Muscle layer of duodenum (tissue), 2 donors: Measurements from ENCODE around the gene DOCK9.
"Not testable (repeated sequence)": the region's sequence is repeated elsewhere in the genome, so short reads cannot be mapped to it uniquely, and the experiment has no call there.

Source experiments
- H3K27ac ChIP-seq: one replicate; pipeline ENCODE4 v1.7.0; 2013; ENCODE audit warnings: mild to moderate bottlenecking, low read length
- H3K27me3 ChIP-seq: one replicate; pipeline ENCODE4 v1.7.0; 2013; ENCODE audit warnings: low read depth, mild to moderate bottlenecking, control low read depth, low read length
- H3K36me3 ChIP-seq, 2 donors: one replicate each; pipeline ENCODE4 v1.7.0; 2013; ENCODE audit warnings: low read length in 2 of 2, control low read depth in 1 of 2, mild to moderate bottlenecking in 1 of 2; ENCODE audit not compliant: insufficient read depth in 2 of 2, control insufficient read depth in 1 of 2
- H3K4me1 ChIP-seq, 2 donors: one replicate each; pipeline ENCODE4 v1.7.0; 2013; ENCODE audit warnings: low read length in 2 of 2, mild to moderate bottlenecking in 2 of 2, control low read depth in 1 of 2, moderate library complexity in 1 of 2; ENCODE audit not compliant: insufficient read depth in 2 of 2, control insufficient read depth in 1 of 2
- H3K4me3 ChIP-seq, 2 donors: one replicate each; pipeline ENCODE4 v1.7.0; 2013; ENCODE audit warnings: low read length in 2 of 2, low read depth in 1 of 2, mild to moderate bottlenecking in 1 of 2
- H3K9me3 ChIP-seq, 2 donors: one replicate each; pipeline ENCODE4 v1.7.0; 2013; ENCODE audit warnings: low read length in 2 of 2, control low read depth in 1 of 2, mild to moderate bottlenecking in 1 of 2; ENCODE audit not compliant: control insufficient read depth in 1 of 2
- donor health status: healthy.

DOCK9 gene

GRCh38 chr13:98765996-98766519 is 211.8 kb downstream of the DOCK9 start:
- no peaks in the 10 kb centered on the region for H3K27me3 ChIP-seq
- H3K9me3 ChIP-seq = no peaks in the 10 kb centered on the region
- H3K27ac ChIP-seq = no peak overlapping the region
- H3K4me3 ChIP-seq = no peak overlapping the region
- H3K36me3 ChIP-seq = no peaks in the 10 kb centered on the region
- peaks cover 5 to 7% of the 10 kb centered on the region in 2 donors for H3K4me1 ChIP-seq

- no peak overlapping the region for H3K27ac ChIP-seq
These were observed 215.8 kb downstream of the DOCK9 start for GRCh38 chr13:98761986-98762616.

DNA sequence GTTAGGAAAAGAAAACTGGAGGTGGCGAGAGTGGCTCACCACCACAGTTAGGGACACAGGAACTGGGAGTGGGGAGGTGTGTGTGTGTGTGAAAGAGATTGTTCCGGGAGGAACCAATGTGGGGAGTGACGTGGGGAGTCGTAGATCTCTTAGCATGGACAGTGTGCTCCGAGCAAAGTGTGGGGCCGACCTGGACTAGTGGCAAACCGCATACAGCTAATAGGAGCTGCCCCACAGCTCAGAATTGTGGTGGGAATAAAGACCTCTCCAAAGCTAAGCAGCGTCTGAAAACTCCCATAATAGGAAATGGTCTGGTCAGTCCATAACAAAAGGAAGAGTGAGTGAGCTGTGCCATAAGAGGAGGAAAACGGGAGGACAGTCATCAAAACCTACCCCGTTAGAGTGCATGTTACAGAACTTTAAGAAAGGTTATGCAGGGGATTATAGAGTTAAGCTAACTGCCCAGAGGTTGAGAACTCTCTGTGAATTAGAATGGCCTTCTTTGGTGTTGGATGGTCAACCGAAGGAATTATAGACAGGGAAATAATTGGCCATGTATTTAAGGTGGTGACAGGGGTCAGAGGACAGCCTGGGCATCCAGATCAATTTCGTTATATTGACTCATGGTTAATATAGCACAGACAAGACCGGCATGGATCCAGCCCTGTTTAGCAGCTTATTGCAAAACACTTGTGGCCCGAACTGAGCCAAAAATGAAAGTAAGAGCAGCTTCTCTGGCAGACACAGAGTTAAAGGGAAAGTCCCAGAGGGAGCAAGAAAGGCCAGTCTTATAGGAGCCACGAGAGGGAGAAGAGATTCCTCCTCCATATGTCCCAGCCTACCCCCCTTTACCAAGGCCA is 216.5 kb downstream of the DOCK9 start:
- Histone ChIP-seq H3K36me3 (no peaks in the 10 kb centered on the region), H3K27ac (no peak overlapping the region), H3K4me3 (peak overlapping the region; percentile 45 to 59), H3K4me1 (peaks cover 7% of the 10 kb centered on the region in 2 donors), H3K9me3 (no peaks in the 10 kb centered on the region), H3K27me3 (no peaks in the 10 kb centered on the region)

More at GRCh38 chr13:98761986-98762616, 215.8 kb downstream of the DOCK9 start:
- Histone ChIP-seq H3K4me3 (peak overlapping the region; percentile 45 to 59), H3K9me3 (no peaks in the 10 kb centered on the region), H3K36me3 (no peaks in the 10 kb centered on the region), H3K27me3 (no peaks in the 10 kb centered on the region), H3K4me1 (peaks cover 7% of the 10 kb centered on the region in 2 donors)

DNA sequence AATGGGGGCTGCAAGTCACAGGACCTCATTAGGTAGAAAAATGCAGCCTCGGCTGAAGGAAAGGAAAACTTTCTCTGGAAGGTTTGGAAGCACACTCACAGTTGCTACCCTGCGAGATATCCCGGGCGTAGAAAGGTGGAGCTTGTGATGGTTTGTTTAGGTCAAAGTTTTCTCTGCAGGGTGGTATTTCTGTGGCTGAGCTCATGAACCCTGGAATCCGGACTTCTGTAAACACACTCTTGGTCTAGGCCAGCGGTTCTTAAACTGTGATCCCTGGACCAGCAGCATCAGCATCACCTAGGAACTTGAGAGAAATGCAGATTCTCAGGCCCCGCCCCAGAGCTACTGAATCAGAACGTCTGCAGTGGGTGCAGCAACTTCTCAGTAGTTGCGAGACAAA is 222.1 kb downstream of the DOCK9 start:
- no peak overlapping the region for H3K4me3 ChIP-seq
- peaks cover 5% of the 10 kb centered on the region for H3K27me3 ChIP-seq
- H3K36me3 ChIP-seq = no peaks in the 10 kb centered on the region
- H3K4me1 ChIP-seq = peaks cover 0 to 17% of the 10 kb centered on the region in 2 donors
- H3K9me3 ChIP-seq = no peaks in the 10 kb centered on the region
- H3K27ac ChIP-seq = no peak overlapping the region

DNA sequence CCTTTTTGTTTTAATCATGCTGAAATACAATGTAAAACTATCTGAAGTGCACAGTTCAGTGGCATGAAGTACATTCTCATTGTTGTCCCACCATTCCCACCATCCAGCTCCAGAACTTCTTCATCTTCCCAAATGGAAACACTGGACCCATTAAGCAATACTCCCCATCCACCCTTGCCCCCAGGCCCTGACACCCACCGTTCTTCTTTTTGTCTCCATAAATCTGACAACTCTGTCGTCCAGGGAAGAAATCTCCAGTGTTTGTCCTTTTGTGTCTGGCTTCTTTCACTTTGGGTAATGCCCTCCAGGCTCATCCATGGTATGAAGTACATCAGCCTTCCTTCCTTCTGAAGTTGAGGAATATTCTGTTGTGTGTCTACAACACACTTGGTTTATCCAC is 222.7 kb downstream of the DOCK9 start:
- Histone ChIP-seq H3K36me3 (no peaks in the 10 kb centered on the region), H3K4me3 (no peak overlapping the region), H3K9me3 (no peaks in the 10 kb centered on the region), H3K27ac (no peak overlapping the region), H3K27me3 (peaks cover 5% of the 10 kb centered on the region), H3K4me1 (peaks cover 0 to 17% of the 10 kb centered on the region in 2 donors)

GRCh38 chr13:98754468-98754867 is 223.4 kb downstream of the DOCK9 start:
- H3K4me1 ChIP-seq = peaks cover 0 to 17% of the 10 kb centered on the region in 2 donors
- not testable (repeated sequence) for H3K9me3 ChIP-seq, H3K36me3 ChIP-seq, H3K27me3 ChIP-seq, H3K4me3 ChIP-seq, H3K27ac ChIP-seq

DNA sequence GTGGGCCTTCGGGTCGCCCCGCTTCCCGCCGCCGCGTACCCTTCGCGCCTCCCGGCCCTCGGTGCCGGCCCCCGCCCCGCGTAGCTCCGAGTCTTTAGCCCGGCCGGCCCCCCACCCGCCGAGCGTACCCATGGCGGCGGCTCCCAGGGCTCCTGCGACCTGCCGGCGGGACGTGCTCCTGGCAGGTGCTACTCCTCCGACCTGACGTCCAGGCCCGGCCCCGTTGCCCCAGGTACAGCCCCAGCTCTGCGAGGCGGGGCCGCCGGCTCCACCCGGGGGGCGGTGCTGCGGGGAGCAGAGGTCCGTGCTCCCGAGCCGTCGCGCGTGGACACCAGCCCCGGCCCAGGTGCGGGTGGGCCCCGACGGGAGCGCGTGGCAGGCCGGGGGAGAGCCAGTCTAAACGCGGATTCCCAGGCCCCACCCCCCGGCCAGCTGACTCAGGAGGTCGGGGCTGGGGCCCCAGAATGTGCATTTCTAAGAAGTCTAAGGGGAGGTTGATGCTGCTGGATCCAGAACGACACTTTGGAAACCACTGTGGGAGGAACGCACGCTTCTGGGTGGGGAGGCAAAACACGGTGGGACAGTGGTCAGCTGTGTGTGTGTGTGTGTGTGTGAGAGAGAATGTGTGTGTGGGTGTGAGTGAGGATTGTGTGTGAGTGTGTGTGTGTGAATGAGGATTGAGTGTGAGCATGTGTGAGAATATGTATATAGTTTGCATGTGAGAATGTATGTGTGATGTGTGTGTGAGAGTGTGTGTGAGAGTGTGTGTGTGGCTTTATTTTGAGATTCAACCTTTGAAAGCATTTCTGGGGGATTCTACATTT is 225.2 kb downstream of the DOCK9 start, which contains the start of gene SLC15A1:
Gene SLC15A1 (minus strand): TSS at position 206 of the 824 bp plus-strand sequence. CDS start 74 bp downstream, at position 132.
- Histone ChIP-seq H3K27ac (no peak within 1 kb of the TSS), H3K4me3 (peak within 1 kb of the TSS; percentile 42 to 63), H3K4me1 (peaks cover 0 to 17% of the 10 kb centered on the region in 2 donors), H3K36me3 (no peaks in the 10 kb centered on the region), H3K9me3 (no peaks in the 10 kb centered on the region), H3K27me3 (peaks cover 5% of the 10 kb centered on the region)

DNA sequence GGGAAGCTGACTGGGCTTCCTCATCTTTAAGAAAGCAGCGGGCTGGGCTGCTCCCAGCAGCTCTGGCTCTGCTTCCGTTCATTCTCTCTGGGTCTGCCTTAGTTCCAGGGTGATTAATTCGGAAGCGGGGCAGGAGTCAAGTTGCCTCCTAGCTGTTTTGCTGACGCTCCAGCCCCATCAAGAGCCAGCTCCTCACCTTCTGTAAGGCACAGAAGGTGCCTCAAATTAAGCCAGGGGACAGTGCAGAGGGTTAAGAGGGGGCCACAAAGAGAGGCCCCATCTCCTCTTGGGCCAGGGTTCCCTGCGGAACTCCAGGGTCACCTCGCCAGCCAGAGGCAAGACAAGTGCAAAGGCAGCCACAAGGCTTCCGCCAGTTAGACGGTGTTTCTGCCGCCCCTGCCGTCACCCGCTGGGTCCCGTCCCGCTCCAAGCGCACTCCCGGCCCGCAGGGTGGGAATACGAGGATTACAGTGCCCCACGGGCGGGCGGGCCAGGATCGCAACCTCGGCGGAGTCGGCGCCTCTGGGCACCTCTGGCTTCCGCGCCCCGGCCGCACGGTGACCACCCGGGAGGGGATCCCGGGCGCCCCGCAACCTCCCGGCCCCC is 225.9 kb downstream of the DOCK9 start:
- Histone ChIP-seq H3K27ac (no peak overlapping the region), H3K9me3 (no peaks in the 10 kb centered on the region), H3K4me1 (peaks cover 0 to 17% of the 10 kb centered on the region in 2 donors), H3K36me3 (no peaks in the 10 kb centered on the region), H3K4me3 (peak overlapping the region; percentile 37 to 63), H3K27me3 (peaks cover 5% of the 10 kb centered on the region)

- peak overlapping the region; percentile 37 to 63 for H3K4me3 ChIP-seq
- no peak overlapping the region for H3K27ac ChIP-seq
- no peaks in the 10 kb centered on the region for H3K36me3 ChIP-seq
- H3K4me1 ChIP-seq = peaks cover 0 to 17% of the 10 kb centered on the region in 2 donors
- no peaks in the 10 kb centered on the region for H3K9me3 ChIP-seq
- H3K27me3 ChIP-seq = peaks cover 5% of the 10 kb centered on the region
These were observed 226.5 kb downstream of the DOCK9 start for GRCh38 chr13:98751367-98751782.

- H3K4me1 ChIP-seq = peaks cover 0 to 17% of the 10 kb centered on the region in 2 donors
- H3K4me3 ChIP-seq = no peak overlapping the region
- H3K27ac ChIP-seq = no peak overlapping the region
- no peaks in the 10 kb centered on the region for H3K9me3 ChIP-seq
- no peaks in the 10 kb centered on the region for H3K36me3 ChIP-seq
- H3K27me3 ChIP-seq = peaks cover 5% of the 10 kb centered on the region
These were observed 228.4 kb downstream of the DOCK9 start for GRCh38 chr13:98749501-98749900.
